ENCODE results near the gene MYO10.

DNA sequence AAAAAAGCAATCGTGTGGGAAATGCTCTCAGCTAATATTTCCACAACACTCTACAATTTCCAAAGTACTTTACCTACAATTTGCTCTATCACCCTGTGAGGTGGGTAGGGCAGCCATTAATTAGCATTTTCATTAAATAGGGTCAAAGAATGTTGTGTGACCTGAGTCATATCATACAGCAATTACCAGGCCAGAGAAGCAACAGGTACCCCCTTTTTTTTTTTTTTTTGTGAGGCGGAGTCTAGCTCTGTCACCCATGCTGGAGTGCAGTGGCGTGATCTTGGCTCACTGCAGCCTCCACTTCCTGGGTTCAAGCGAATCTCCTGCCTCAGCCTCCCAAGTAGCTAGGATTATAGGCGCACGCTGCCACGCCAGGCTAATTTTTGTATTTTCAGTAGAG lies 210.5 kb downstream of the MYO10 start:
- TF ChIP-seq POLR2A (IDR thresholded peaks at IDR 0.05), result no peak
- TF ChIP-seq, protein P1, sequence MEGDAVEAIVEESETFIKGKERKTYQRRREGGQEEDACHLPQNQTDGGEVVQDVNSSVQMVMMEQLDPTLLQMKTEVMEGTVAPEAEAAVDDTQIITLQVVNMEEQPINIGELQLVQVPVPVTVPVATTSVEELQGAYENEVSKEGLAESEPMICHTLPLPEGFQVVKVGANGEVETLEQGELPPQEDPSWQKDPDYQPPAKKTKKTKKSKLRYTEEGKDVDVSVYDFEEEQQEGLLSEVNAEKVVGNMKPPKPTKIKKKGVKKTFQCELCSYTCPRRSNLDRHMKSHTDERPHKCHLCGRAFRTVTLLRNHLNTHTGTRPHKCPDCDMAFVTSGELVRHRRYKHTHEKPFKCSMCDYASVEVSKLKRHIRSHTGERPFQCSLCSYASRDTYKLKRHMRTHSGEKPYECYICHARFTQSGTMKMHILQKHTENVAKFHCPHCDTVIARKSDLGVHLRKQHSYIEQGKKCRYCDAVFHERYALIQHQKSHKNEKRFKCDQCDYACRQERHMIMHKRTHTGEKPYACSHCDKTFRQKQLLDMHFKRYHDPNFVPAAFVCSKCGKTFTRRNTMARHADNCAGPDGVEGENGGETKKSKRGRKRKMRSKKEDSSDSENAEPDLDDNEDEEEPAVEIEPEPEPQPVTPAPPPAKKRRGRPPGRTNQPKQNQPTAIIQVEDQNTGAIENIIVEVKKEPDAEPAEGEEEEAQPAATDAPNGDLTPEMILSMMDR (IDR thresholded peaks at IDR 0.05), result no peak
